ENCODE data around the gene SOD1.

The SOD1 gene

DNA sequence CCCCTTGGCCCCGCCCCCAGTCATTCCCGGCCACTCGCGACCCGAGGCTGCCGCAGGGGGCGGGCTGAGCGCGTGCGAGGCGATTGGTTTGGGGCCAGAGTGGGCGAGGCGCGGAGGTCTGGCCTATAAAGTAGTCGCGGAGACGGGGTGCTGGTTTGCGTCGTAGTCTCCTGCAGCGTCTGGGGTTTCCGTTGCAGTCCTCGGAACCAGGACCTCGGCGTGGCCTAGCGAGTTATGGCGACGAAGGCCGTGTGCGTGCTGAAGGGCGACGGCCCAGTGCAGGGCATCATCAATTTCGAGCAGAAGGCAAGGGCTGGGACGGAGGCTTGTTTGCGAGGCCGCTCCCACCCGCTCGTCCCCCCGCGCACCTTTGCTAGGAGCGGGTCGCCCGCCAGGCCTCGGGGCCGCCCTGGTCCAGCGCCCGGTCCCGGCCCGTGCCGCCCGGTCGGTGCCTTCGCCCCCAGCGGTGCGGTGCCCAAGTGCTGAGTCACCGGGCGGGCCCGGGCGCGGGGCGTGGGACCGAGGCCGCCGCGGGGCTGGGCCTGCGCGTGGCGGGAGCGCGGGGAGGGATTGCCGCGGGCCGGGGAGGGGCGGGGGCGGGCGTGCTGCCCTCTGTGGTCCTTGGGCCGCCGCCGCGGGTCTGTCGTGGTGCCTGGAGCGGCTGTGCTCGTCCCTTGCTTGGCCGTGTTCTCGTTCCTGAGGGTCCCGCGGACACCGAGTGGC, at the start of gene SOD1 (continued):
- TF ChIP-seq, protein P1, sequence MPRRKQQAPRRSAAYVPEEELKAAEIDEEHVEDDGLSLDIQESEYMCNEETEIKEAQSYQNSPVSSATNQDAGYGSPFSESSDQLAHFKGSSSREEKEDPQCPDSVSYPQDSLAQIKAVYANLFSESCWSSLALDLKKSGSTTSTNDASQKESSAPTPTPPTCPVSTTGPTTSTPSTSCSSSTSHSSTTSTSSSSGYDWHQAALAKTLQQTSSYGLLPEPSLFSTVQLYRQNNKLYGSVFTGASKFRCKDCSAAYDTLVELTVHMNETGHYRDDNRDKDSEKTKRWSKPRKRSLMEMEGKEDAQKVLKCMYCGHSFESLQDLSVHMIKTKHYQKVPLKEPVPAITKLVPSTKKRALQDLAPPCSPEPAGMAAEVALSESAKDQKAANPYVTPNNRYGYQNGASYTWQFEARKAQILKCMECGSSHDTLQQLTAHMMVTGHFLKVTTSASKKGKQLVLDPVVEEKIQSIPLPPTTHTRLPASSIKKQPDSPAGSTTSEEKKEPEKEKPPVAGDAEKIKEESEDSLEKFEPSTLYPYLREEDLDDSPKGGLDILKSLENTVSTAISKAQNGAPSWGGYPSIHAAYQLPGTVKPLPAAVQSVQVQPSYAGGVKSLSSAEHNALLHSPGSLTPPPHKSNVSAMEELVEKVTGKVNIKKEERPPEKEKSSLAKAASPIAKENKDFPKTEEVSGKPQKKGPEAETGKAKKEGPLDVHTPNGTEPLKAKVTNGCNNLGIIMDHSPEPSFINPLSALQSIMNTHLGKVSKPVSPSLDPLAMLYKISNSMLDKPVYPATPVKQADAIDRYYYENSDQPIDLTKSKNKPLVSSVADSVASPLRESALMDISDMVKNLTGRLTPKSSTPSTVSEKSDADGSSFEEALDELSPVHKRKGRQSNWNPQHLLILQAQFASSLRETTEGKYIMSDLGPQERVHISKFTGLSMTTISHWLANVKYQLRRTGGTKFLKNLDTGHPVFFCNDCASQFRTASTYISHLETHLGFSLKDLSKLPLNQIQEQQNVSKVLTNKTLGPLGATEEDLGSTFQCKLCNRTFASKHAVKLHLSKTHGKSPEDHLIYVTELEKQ (tag by site-specific recombination; IDR thresholded peaks at IDR 0.05; ENCODE audit: borderline replicate concordance) = peak; percentile 35; the same call in 1 of the 2 replicates
- no peak for TF ChIP-seq ZNF121 (tag by site-specific recombination; IDR thresholded peaks at IDR 0.05)
- no peak for TF ChIP-seq TRIM28 (IDR thresholded peaks at IDR 0.05; ENCODE audit: borderline replicate concordance, low read length)
- TF ChIP-seq ZNF335 (tag by site-specific recombination; conservative IDR thresholded peaks at IDR 0.05) = no peak; the same call in 1 of the 2 replicates
- TF ChIP-seq ZNF248 (tag by site-specific recombination; IDR thresholded peaks at IDR 0.05) = no peak
- TF ChIP-seq ZEB2 (tag by site-specific recombination; IDR thresholded peaks at IDR 0.05) = peak; percentile 57; the same call in 1 of the 2 replicates
- no peak for TF ChIP-seq ZNF623 (tag by site-specific recombination; IDR thresholded peaks at IDR 0.05)
- no peak for TF ChIP-seq ZFP3 (tag by site-specific recombination; IDR thresholded peaks at IDR 0.05; ENCODE audit: low read depth)
- TF ChIP-seq ZNF155 (tag by site-specific recombination; IDR thresholded peaks at IDR 0.05) = no peak
- TF ChIP-seq, protein P2, sequence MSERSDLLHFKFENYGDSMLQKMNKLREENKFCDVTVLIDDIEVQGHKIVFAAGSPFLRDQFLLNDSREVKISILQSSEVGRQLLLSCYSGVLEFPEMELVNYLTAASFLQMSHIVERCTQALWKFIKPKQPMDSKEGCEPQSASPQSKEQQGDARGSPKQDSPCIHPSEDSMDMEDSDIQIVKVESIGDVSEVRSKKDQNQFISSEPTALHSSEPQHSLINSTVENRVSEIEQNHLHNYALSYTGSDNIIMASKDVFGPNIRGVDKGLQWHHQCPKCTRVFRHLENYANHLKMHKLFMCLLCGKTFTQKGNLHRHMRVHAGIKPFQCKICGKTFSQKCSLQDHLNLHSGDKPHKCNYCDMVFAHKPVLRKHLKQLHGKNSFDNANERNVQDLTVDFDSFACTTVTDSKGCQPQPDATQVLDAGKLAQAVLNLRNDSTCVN (tag by site-specific recombination; optimal IDR thresholded peaks at IDR 0.05) = peak; percentile 97
- TF ChIP-seq ZNF521 (tag by site-specific recombination; IDR thresholded peaks at IDR 0.05) = no peak
- no peak for TF ChIP-seq ZNF350 (tag by site-specific recombination; IDR thresholded peaks at IDR 0.05)
- no peak; the same call in none of the 2 replicates for TF ChIP-seq ZNF10 (tag by site-specific recombination; IDR thresholded peaks at IDR 0.05)
- TF ChIP-seq ZNF112 (tag by site-specific recombination; IDR thresholded peaks at IDR 0.05) = no peak
- TF ChIP-seq KLF8 (tag by site-specific recombination; IDR thresholded peaks at IDR 0.05) = peak; percentile 94
- TF ChIP-seq ZNF426 (tag by site-specific recombination; IDR thresholded peaks at IDR 0.05) = no peak
- TF ChIP-seq SP2 (tag by site-specific recombination; IDR thresholded peaks at IDR 0.05) = peak; percentile 91
- TF ChIP-seq, protein P3, sequence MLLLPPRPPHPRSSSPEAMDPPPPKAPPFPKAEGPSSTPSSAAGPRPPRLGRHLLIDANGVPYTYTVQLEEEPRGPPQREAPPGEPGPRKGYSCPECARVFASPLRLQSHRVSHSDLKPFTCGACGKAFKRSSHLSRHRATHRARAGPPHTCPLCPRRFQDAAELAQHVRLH (tag by site-specific recombination; IDR thresholded peaks at IDR 0.05) = no peak
- TF ChIP-seq ZNF549 (tag by site-specific recombination; IDR thresholded peaks at IDR 0.05) = no peak
- TF ChIP-seq, protein P4, sequence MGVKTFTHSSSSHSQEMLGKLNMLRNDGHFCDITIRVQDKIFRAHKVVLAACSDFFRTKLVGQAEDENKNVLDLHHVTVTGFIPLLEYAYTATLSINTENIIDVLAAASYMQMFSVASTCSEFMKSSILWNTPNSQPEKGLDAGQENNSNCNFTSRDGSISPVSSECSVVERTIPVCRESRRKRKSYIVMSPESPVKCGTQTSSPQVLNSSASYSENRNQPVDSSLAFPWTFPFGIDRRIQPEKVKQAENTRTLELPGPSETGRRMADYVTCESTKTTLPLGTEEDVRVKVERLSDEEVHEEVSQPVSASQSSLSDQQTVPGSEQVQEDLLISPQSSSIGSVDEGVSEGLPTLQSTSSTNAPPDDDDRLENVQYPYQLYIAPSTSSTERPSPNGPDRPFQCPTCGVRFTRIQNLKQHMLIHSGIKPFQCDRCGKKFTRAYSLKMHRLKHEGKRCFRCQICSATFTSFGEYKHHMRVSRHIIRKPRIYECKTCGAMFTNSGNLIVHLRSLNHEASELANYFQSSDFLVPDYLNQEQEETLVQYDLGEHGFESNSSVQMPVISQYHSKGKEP (tag by site-specific recombination; IDR thresholded peaks at IDR 0.05) = peak; percentile 17; the same call in 1 of the 2 replicates
- no peak for TF ChIP-seq ZNF747 (tag by site-specific recombination; IDR thresholded peaks at IDR 0.05)
- TF ChIP-seq, protein P5, sequence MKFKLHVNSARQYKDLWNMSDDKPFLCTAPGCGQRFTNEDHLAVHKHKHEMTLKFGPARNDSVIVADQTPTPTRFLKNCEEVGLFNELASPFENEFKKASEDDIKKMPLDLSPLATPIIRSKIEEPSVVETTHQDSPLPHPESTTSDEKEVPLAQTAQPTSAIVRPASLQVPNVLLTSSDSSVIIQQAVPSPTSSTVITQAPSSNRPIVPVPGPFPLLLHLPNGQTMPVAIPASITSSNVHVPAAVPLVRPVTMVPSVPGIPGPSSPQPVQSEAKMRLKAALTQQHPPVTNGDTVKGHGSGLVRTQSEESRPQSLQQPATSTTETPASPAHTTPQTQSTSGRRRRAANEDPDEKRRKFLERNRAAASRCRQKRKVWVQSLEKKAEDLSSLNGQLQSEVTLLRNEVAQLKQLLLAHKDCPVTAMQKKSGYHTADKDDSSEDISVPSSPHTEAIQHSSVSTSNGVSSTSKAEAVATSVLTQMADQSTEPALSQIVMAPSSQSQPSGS (tag by site-specific recombination; IDR thresholded peaks at IDR 0.05; ENCODE audit: low read depth) = no peak
- no peak for TF ChIP-seq OSR2 (tag by site-specific recombination; IDR thresholded peaks at IDR 0.05)
- no peak for TF ChIP-seq ZNF514 (tag by site-specific recombination; IDR thresholded peaks at IDR 0.05)
- TF ChIP-seq, protein P6, sequence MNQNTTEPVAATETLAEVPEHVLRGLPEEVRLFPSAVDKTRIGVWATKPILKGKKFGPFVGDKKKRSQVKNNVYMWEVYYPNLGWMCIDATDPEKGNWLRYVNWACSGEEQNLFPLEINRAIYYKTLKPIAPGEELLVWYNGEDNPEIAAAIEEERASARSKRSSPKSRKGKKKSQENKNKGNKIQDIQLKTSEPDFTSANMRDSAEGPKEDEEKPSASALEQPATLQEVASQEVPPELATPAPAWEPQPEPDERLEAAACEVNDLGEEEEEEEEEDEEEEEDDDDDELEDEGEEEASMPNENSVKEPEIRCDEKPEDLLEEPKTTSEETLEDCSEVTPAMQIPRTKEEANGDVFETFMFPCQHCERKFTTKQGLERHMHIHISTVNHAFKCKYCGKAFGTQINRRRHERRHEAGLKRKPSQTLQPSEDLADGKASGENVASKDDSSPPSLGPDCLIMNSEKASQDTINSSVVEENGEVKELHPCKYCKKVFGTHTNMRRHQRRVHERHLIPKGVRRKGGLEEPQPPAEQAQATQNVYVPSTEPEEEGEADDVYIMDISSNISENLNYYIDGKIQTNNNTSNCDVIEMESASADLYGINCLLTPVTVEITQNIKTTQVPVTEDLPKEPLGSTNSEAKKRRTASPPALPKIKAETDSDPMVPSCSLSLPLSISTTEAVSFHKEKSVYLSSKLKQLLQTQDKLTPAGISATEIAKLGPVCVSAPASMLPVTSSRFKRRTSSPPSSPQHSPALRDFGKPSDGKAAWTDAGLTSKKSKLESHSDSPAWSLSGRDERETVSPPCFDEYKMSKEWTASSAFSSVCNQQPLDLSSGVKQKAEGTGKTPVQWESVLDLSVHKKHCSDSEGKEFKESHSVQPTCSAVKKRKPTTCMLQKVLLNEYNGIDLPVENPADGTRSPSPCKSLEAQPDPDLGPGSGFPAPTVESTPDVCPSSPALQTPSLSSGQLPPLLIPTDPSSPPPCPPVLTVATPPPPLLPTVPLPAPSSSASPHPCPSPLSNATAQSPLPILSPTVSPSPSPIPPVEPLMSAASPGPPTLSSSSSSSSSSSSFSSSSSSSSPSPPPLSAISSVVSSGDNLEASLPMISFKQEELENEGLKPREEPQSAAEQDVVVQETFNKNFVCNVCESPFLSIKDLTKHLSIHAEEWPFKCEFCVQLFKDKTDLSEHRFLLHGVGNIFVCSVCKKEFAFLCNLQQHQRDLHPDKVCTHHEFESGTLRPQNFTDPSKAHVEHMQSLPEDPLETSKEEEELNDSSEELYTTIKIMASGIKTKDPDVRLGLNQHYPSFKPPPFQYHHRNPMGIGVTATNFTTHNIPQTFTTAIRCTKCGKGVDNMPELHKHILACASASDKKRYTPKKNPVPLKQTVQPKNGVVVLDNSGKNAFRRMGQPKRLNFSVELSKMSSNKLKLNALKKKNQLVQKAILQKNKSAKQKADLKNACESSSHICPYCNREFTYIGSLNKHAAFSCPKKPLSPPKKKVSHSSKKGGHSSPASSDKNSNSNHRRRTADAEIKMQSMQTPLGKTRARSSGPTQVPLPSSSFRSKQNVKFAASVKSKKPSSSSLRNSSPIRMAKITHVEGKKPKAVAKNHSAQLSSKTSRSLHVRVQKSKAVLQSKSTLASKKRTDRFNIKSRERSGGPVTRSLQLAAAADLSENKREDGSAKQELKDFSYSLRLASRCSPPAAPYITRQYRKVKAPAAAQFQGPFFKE (tag by site-specific recombination; IDR thresholded peaks at IDR 0.05; ENCODE audit: borderline replicate concordance) = no peak

All from HEK293 (cell line).